ENCODE measurements around the gene ALDH3B1. TPM values are rescaled to one million over a fixed set of nuclear protein-coding genes. Genes with fewer than 3 reads are reported as not detected.

Gene ALDH3B1
- total RNA-seq, 1 donor from 2014 or later = 1.3 TPM

GRCh38 chr11:68037411-68038225 is 27.5 kb downstream of the ALDH3B1 start:
- no peaks in the 10 kb centered on the region for H3K36me3 ChIP-seq (ENCODE audit: insufficient read depth, low read length)
- peaks cover 5% of the 10 kb centered on the region for H4K20me1 ChIP-seq (ENCODE audit: insufficient read depth, low read length)
- H3K9me3 ChIP-seq (ENCODE audit: insufficient read depth, low read depth, low read length) = no peaks in the 10 kb centered on the region
- Mint-ChIP-seq H3K27ac (ENCODE audit: unreplicated experiment) (no peak overlapping the region), H3K9me3 (ENCODE audit: unreplicated experiment) (no peaks in the 10 kb centered on the region), H3K4me3 (ENCODE audit: unreplicated experiment) (no peak overlapping the region), H3K27me3 (ENCODE audit: low read depth, unreplicated experiment) (no peaks in the 10 kb centered on the region), H3K36me3 (ENCODE audit: low read depth, unreplicated experiment) (peaks cover 4% of the 10 kb centered on the region), H3K4me1 (ENCODE audit: low read depth, unreplicated experiment) (peaks cover 6% of the 10 kb centered on the region)
- no peak overlapping the region for H3K9ac ChIP-seq (ENCODE audit: low read length)
- H3K4me1 ChIP-seq (ENCODE audit: insufficient read depth, low read length) = peaks cover 30% of the 10 kb centered on the region
- no peak for DNase-seq (ENCODE audit: low read depth)
- no peak for TF ChIP-seq CTCF (IDR thresholded peaks at IDR 0.05; ENCODE audit: insufficient read depth, low read depth, low read length)
- TF ChIP-seq EZH2 (IDR thresholded peaks at IDR 0.05; ENCODE audit: insufficient read depth, low read length) = no peak
- H3K27ac ChIP-seq (ENCODE audit: low read depth, low read length) = no peak overlapping the region
- H3K79me2 ChIP-seq (ENCODE audit: insufficient read depth, low read length) = peaks cover 49% of the 10 kb centered on the region
- H2AFZ ChIP-seq (ENCODE audit: low read depth, low read length) = no peak overlapping the region
- no peak for FAIRE-seq
- H3K4me3 ChIP-seq (ENCODE audit: insufficient read depth, low read depth, low read length) = no peak overlapping the region
- no peaks in the 10 kb centered on the region for H3K27me3 ChIP-seq (ENCODE audit: insufficient read depth, low read length)
- H3K4me2 ChIP-seq (ENCODE audit: low read length) = no peak overlapping the region

- H3K9ac ChIP-seq (ENCODE audit: low read length) = peak overlapping the region; percentile 75
- H2AFZ ChIP-seq (ENCODE audit: low read depth, low read length) = peak overlapping the region; percentile 68
- H3K4me3 ChIP-seq (ENCODE audit: insufficient read depth, low read depth, low read length) = peak overlapping the region; percentile 55
- H3K4me3 Mint-ChIP-seq (ENCODE audit: unreplicated experiment) = no peak overlapping the region
- peaks cover 6% of the 10 kb centered on the region for H3K4me1 Mint-ChIP-seq (ENCODE audit: low read depth, unreplicated experiment)
- H3K36me3 Mint-ChIP-seq (ENCODE audit: low read depth, unreplicated experiment) = peaks cover 4% of the 10 kb centered on the region
- no peaks in the 10 kb centered on the region for H3K27me3 Mint-ChIP-seq (ENCODE audit: low read depth, unreplicated experiment)
- H3K27ac Mint-ChIP-seq (ENCODE audit: unreplicated experiment) = no peak overlapping the region
- H3K4me2 ChIP-seq (ENCODE audit: low read length) = peak overlapping the region; percentile 88
- peaks cover 44% of the 10 kb centered on the region for H3K79me2 ChIP-seq (ENCODE audit: insufficient read depth, low read length)
- H3K27ac ChIP-seq (ENCODE audit: low read depth, low read length) = peak overlapping the region; percentile 57
- H3K4me1 ChIP-seq (ENCODE audit: insufficient read depth, low read length) = peaks cover 34% of the 10 kb centered on the region
- no peaks in the 10 kb centered on the region for H3K9me3 Mint-ChIP-seq (ENCODE audit: unreplicated experiment)
- H4K20me1 ChIP-seq (ENCODE audit: insufficient read depth, low read length) = peaks cover 11% of the 10 kb centered on the region
- DNase-seq (ENCODE audit: low read depth) (no peak), FAIRE-seq (no peak)
- TF ChIP-seq EZH2 (IDR thresholded peaks at IDR 0.05; ENCODE audit: insufficient read depth, low read length) (no peak), CTCF (IDR thresholded peaks at IDR 0.05; ENCODE audit: insufficient read depth, low read depth, low read length) (no peak)
- no peaks in the 10 kb centered on the region for H3K9me3 ChIP-seq (ENCODE audit: insufficient read depth, low read depth, low read length)
- no peaks in the 10 kb centered on the region for H3K36me3 ChIP-seq (ENCODE audit: insufficient read depth, low read length)
- H3K27me3 ChIP-seq (ENCODE audit: insufficient read depth, low read length) = no peaks in the 10 kb centered on the region
Measured at GRCh38 chr11:68038226-68038717, 28.1 kb downstream of the ALDH3B1 start.
